GM12878 (cell line): ENCODE results near the gene ZNF3. TPM values are rescaled to one million over a fixed set of nuclear protein-coding genes. Genes with fewer than 3 reads are reported as not detected.

Experiments
- ATAC-seq: fragments of 200-7000 bp; cut with Tn5 transposase; 3 replicates; pipeline ENCODE4 v1.9.1; 2020; ENCODE audit warnings: mild to moderate bottlenecking, moderate library complexity
- BruUV-seq: library from RNA; stranded (reverse); fragments of 400-500 nt; replicated peaks from 2 replicates; lab custom pipeline; 2021; lab: Mats Ljungman, UMichigan
- CTCF ChIA-PET: fragments of 300-600 bp; sonication (Branson Sonifier 250); formaldehyde crosslinking; extraction: SDS; loops from one replicate; lab custom pipeline; 2021; ENCODE audit warnings: inconsistent platforms; lab: Yijun Ruan, JAX
- POLR2A ChIA-PET: fragments of 350-600 bp; formaldehyde crosslinking; extraction: SDS; loops from one replicate; lab custom pipeline; 2021; ENCODE audit warnings: inconsistent platforms; lab: Charles Lee
- RAD21 ChIA-PET: fragments of 300-600 bp; sonication (Branson Sonifier 250); formaldehyde crosslinking; loops from one replicate; lab custom pipeline; 2023; ENCODE audit warnings: antibody characterized with exemption; ENCODE audit not compliant: unreplicated experiment; lab: Charles Lee
- SMC1A ChIA-PET: fragments of 300-600 bp; sonication (Branson Sonifier 250); formaldehyde crosslinking; loops from one replicate; lab custom pipeline; 2023; ENCODE audit not compliant: unreplicated experiment, uncharacterized antibody; lab: Charles Lee
- DNase-seq: peaks from one replicate; pipeline ENCODE4 v3.0.0-alpha.2; 2011; ENCODE audit warnings: low read depth, low spot score
- FAIRE-seq: peaks from 3 replicates; lab custom pipeline; 2011; peaks lifted over from hg19 to GRCh38; lab: Jason Lieb, UNC
- H2AFZ ChIP-seq: 2 replicates; pipeline ENCODE4 v1.6.0; 2011; ENCODE audit warnings: low read depth, low read length, control low read depth; ENCODE audit not compliant: control insufficient read depth
- H3K27ac ChIP-seq: 2 replicates; pipeline ENCODE4 v1.5.1; 2011; ENCODE audit warnings: control low read depth; ENCODE audit not compliant: control insufficient read depth, insufficient read depth
- H3K27me3 ChIP-seq, 2 experiments: replicated peaks in 1 of 2; 2 replicates each; pipeline versions ENCODE4 v1.6.0 to v1.6.1; 2011; ENCODE audit warnings: low read length in 1 of 2; ENCODE audit not compliant: control insufficient read depth in 2 of 2, insufficient read depth in 2 of 2
- H3K36me3 ChIP-seq, 2 experiments: 2 replicates each; pipeline ENCODE4 v1.5.1; 2011; ENCODE audit warnings: low read length in 1 of 2; ENCODE audit not compliant: control insufficient read depth in 2 of 2, insufficient read depth in 2 of 2
- H3K4me1 ChIP-seq: 2 replicates; pipeline ENCODE4 v1.6.1; 2011; ENCODE audit warnings: mild to moderate bottlenecking, low read length, moderate library complexity, mixed read lengths; ENCODE audit not compliant: control insufficient read depth, insufficient read depth
- H3K4me2 ChIP-seq: 2 replicates; pipeline ENCODE4 v1.6.0; 2011; ENCODE audit warnings: control low read depth; ENCODE audit not compliant: control insufficient read depth, insufficient read depth
- H3K4me3 ChIP-seq: fragments of 200-600 bp; sonication (generic); 2 replicates; pipeline ENCODE4 v1.5.1; 2016
- H3K79me2 ChIP-seq: 2 replicates; pipeline ENCODE4 v1.6.0; 2011; ENCODE audit warnings: low read length; ENCODE audit not compliant: control insufficient read depth, insufficient read depth
- H3K9ac ChIP-seq: 2 replicates; pipeline ENCODE4 v1.8.0; 2011; ENCODE audit warnings: low read length, control low read depth, mixed read lengths; ENCODE audit not compliant: control insufficient read depth, insufficient read depth
- H3K9me3 ChIP-seq: replicated peaks from 3 replicates; pipeline ENCODE4 v1.5.1; 2011; ENCODE audit warnings: mild to moderate bottlenecking, low read length; ENCODE audit not compliant: control insufficient read depth, insufficient read depth
- H4K20me1 ChIP-seq: 2 replicates; pipeline ENCODE4 v1.6.0; 2011; ENCODE audit not compliant: control insufficient read depth, insufficient read depth
- CTCF ChIP-seq, 3 experiments: IDR thresholded peaks in 2 of 3; conservative IDR thresholded peaks in 1 of 3; 2 replicates each; pipeline ENCODE4 v1.5.1; 2011; ENCODE audit warnings: low read depth in 3 of 3, low read length in 3 of 3, mild to moderate bottlenecking in 3 of 3, control low read depth in 2 of 3, moderate library complexity in 2 of 3, inconsistent platforms in 1 of 3, mixed read lengths in 1 of 3; ENCODE audit not compliant: control insufficient read depth in 2 of 3, insufficient read depth in 1 of 3; ENCODE audit errors: extremely low read depth in 1 of 3
- EGR1 ChIP-seq, 2 experiments: IDR thresholded peaks; 1 replicate in 1 of 2; 2 replicates in 1 of 2; pipeline ENCODE4 v1.6.1; 2011 to 2012; ENCODE audit warnings: low read depth in 2 of 2, low read length in 2 of 2, borderline replicate concordance in 1 of 2, mild to moderate bottlenecking in 1 of 2, moderate library complexity in 1 of 2
- GATAD2B ChIP-seq: fragments of 450-650 bp; conservative IDR thresholded peaks from 2 replicates; pipeline ENCODE4 v1.6.1; 2017; ENCODE audit warnings: low read depth, mild to moderate bottlenecking, moderate library complexity
- NBN ChIP-seq: fragments of 450-650 bp; IDR thresholded peaks from 2 replicates; pipeline ENCODE4 v1.6.1; 2016
- NR2F1 ChIP-seq: fragments of 450-650 bp; conservative IDR thresholded peaks from 2 replicates; pipeline ENCODE4 v1.6.1; 2017; ENCODE audit warnings: mild to moderate bottlenecking
- RAD21 ChIP-seq: IDR thresholded peaks from 2 replicates; pipeline ENCODE4 v1.6.1; 2011; ENCODE audit warnings: mild to moderate bottlenecking, low read depth, low read length, moderate library complexity; ENCODE audit not compliant: insufficient read depth
- SMC3 ChIP-seq: IDR thresholded peaks from 2 replicates; pipeline ENCODE4 v1.6.1; 2011; ENCODE audit warnings: low read length, improper control_type of control experiment, borderline replicate concordance
- TCF12 ChIP-seq: IDR thresholded peaks from 2 replicates; pipeline ENCODE4 v1.6.1; 2011; ENCODE audit warnings: low read depth, mild to moderate bottlenecking, low read length
- TCF3 ChIP-seq: IDR thresholded peaks from 2 replicates; pipeline ENCODE4 v1.6.1; 2012; ENCODE audit warnings: low read depth, mild to moderate bottlenecking, low read length, borderline replicate concordance; ENCODE audit not compliant: insufficient read depth
- USF1 ChIP-seq: IDR thresholded peaks from 2 replicates; pipeline ENCODE4 v1.6.1; 2011; ENCODE audit warnings: borderline replicate concordance, low read depth, mild to moderate bottlenecking, moderate library complexity, mixed read lengths, low read length; ENCODE audit not compliant: insufficient read depth; ENCODE audit errors: extremely low read length
- YY1 ChIP-seq: IDR thresholded peaks from 2 replicates; pipeline ENCODE4 v1.6.1; 2011; ENCODE audit warnings: low read depth, mild to moderate bottlenecking, low read length
- WGBS: methylation state at CpG from one replicate; pipeline ENCODE4 v1.1.6; 2016; ENCODE audit warnings: low lambda C conversion rate; ENCODE audit not compliant: insufficient replicate concordance, insufficient coverage; ENCODE audit errors: missing lambda C conversion rate; 5-methylcytosine and 5-hydroxymethylcytosine counted together
- in situ Hi-C: fragments of 300-500 bp; cut with MboI; formaldehyde crosslinking; loops from 9 replicates; pipeline ENCODE4 v1.14.3; 2018; ENCODE audit warnings: mixed read lengths
- intact Hi-C: fragments of 100-400 bp; cut with micrococcal nuclease; formaldehyde crosslinking; loops from one replicate; pipeline ENCODE4 v1.14.2; 2022; ENCODE audit not compliant: unreplicated experiment
- polyA plus RNA-seq, 11 experiments: library from polyadenylated mRNA; depleted of rRNA in 4 of 11; unstranded in 6 of 11; stranded (reverse) in 5 of 11; fragments of >200 nt; fragmentation: Nextera tagmentation in 4 of 11; fragmentation: Illumina TruSeq in 1 of 11; extraction: Ambion mirVana in 4 of 11; extraction: Trizol in 1 of 11; gene quantifications; 1 replicate in 1 of 11; 2 replicates in 10 of 11; pipeline versions ENCODE4 v1.2.1 to v1.2.3, GENCODE V29; 2011 to 2016; ENCODE audit warnings: inconsistent platforms in 2 of 11, missing spikeins in 2 of 11, low read depth in 1 of 11
- total RNA-seq, 4 experiments: library from RNA; depleted of rRNA in 3 of 4; stranded (reverse); fragments of >200 nt in 3 of 4; fragmentation: Illumina TruSeq in 1 of 4; extraction: Trizol in 1 of 4; gene quantifications; 2 replicates each; pipeline versions ENCODE4 v1.2.1 to v1.2.3, GENCODE V29; 2013 to 2021
- TF ChIP-seq, protein P1 (sequence below): IDR thresholded peaks from 2 replicates; pipeline ENCODE4 v1.6.1; 2011; ENCODE audit warnings: borderline replicate concordance, low read depth, mild to moderate bottlenecking, moderate library complexity, low read length; ENCODE audit not compliant: insufficient read depth, poor library complexity, severe bottlenecking
- TF ChIP-seq, protein P2 (sequence below): fragments of 450-650 bp; IDR thresholded peaks from 2 replicates; pipeline ENCODE4 v1.6.1; 2016; ENCODE audit warnings: mild to moderate bottlenecking

Gene ZNF3
- total and polyA plus RNA-seq, 10 of the 15 experiments (the other 5 are each of a cell fraction or from before 2014, with no cell fraction given), result 17.2 to 37.4 (median 29.4) TPM

DNA sequence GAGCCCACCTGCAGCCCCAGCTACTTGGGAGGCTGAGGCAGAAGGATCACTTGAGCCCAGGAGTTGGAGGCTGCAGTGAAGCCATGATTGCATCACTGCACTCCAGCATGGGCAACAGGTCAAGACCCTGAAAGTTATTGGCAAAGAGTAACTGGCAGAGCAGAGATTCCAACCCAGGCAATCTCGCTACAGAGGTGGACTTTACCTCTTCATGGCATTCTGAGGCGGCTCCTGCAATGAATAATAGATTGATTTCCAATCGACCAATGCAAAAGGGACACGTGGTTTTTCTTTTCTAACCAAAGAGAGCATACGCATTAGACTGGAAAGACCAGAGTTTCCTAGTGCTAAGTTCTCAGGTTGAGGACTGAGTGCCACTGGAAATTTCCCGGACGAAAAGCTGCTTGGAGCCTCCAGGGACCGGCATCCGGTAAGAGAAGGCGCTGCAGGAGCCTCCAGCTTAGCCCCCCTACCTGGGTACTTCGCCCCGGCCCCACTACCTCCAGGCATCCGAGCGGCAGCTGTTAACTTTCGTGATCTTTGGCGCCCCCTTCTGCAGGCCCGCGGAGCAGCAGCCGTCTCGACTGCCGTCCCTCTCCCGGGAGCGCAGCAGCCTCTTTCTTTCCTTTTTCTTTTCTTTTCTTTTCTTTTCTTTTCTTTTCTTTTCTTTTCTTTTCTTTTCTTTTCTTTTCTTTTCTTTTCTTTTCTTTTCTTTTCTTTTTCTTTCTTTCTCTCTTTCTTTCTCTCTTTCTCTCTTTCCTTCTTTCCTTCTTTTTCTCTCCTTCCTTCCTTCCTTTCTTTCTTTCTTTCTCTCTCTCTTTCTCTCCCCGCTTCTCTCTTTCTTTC is 49.3 kb upstream of the ZNF3 start:
- Histone ChIP-seq H3K27ac (no peak overlapping the region), H3K36me3 (no peaks in the 10 kb centered on the region), H3K4me1 (peaks cover 9% of the 10 kb centered on the region), H3K79me2 (peaks cover 10% of the 10 kb centered on the region), H3K9ac (no peak overlapping the region), H4K20me1 (no peaks in the 10 kb centered on the region), H3K27me3 (no peaks in the 10 kb centered on the region), H3K4me3 (no peak overlapping the region), H2AFZ (peak overlapping the region; percentile 3; the same call in 1 of the 2 replicates), H3K4me2 (0 out of 2 replicates have a peak overlapping the region, but pooled peaks have one; percentile 51), H3K9me3 (no peaks in the 10 kb centered on the region)
- ChIA-PET RAD21 (interaction anchor here (0.6 to 5.1 kb wide), 12 partner anchors 18 to 1363 kb away, joined by 3 to 49 read pairs (median 4); partner anchors contain the start of genes AP4M1, LAMTOR4 and ZKSCAN1), POLR2A (interaction anchor here (0.7 to 1.4 kb wide), 3 partner anchors 18 to 45 kb away, joined by 3 read pairs; partner anchors contain the start of gene LAMTOR4), SMC1A (interaction anchor here (0.7 to 4.8 kb wide), 15 partner anchors 11 to 239 kb away, joined by 3 to 41 read pairs (median 6); partner anchors contain the start of genes AP4M1, MCM7 and TRIM4), CTCF (interaction anchor here (0.6 to 7.9 kb wide), 31 partner anchors 8 to 288 kb away, joined by 3 to 107 read pairs (median 5); partner anchors contain the start of genes AP4M1, AZGP1, LAMTOR4 and MCM7)
- DNase-seq, result no peak
- WGBS, result 12% methylated on average over 24 of the region's 24 CpGs
- intact Hi-C loops (loop anchor here (5.0 kb wide), 3 partner anchors 211 to 276 kb away; no protein-coding TSS in a partner anchor), in situ Hi-C loops (loop anchor here (5.0 kb wide), 1 partner anchor 276 kb away; no protein-coding TSS in a partner anchor)
- no peak for FAIRE-seq
- no peak for ATAC-seq
- no TSS peak for BruUV-seq
- TF ChIP-seq USF1 (no peak), CTCF (IDR thresholded peaks at IDR 0.05 in 2 of 3, conservative IDR thresholded peaks at IDR 0.05 in 1 of 3; ENCODE audit: control insufficient read depth in 2 of 3, extremely low read depth in 1 of 3, insufficient read depth in 1 of 3, low read depth in 3 of 3, low read length in 3 of 3) (peak; percentile 68 to 81 (median 77)), SMC3 (peak; percentile 46; the same call in 1 of the 2 replicates), YY1 (0 out of 2 replicates have a peak, but pooled peaks have one; percentile 30), RAD21 (peak; percentile 57), TCF12 (peak; percentile 52; the same call in 1 of the 2 replicates), NBN (peak; percentile 75; the same call in 1 of the 2 replicates), NR2F1 (0 out of 2 replicates have a peak, but pooled peaks have one; percentile 30), TCF3 (0 out of 2 replicates have a peak, but pooled peaks have one; percentile 42), GATAD2B (0 out of 2 replicates have a peak, but pooled peaks have one; percentile 18), EGR1 (IDR thresholded peaks at IDR 0.05; ENCODE audit: borderline replicate concordance in 1 of 2, low read depth in 2 of 2, low read length in 2 of 2) (no peak)
- TF ChIP-seq, protein P1, sequence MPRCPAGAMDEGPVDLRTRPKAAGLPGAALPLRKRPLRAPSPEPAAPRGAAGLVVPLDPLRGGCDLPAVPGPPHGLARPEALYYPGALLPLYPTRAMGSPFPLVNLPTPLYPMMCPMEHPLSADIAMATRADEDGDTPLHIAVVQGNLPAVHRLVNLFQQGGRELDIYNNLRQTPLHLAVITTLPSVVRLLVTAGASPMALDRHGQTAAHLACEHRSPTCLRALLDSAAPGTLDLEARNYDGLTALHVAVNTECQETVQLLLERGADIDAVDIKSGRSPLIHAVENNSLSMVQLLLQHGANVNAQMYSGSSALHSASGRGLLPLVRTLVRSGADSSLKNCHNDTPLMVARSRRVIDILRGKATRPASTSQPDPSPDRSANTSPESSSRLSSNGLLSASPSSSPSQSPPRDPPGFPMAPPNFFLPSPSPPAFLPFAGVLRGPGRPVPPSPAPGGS, result no peak
- TF ChIP-seq, protein P2, sequence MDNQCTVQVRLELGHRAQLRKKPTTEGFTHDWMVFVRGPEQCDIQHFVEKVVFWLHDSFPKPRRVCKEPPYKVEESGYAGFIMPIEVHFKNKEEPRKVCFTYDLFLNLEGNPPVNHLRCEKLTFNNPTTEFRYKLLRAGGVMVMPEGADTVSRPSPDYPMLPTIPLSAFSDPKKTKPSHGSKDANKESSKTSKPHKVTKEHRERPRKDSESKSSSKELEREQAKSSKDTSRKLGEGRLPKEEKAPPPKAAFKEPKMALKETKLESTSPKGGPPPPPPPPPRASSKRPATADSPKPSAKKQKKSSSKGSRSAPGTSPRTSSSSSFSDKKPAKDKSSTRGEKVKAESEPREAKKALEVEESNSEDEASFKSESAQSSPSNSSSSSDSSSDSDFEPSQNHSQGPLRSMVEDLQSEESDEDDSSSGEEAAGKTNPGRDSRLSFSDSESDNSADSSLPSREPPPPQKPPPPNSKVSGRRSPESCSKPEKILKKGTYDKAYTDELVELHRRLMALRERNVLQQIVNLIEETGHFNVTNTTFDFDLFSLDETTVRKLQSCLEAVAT, result peak; percentile 80
